HG03280 (cell line): Measurements from ENCODE around the gene DTNBP1.

ENCODE experiments used
- ATAC-seq: cut with Tn5 transposase; IDR thresholded peaks from one replicate; pipeline ENCODE4 v1.9.1; 2021; ENCODE audit warnings: mild to moderate bottlenecking, moderate library complexity; ENCODE audit not compliant: unreplicated experiment

The DTNBP1 gene

DNA sequence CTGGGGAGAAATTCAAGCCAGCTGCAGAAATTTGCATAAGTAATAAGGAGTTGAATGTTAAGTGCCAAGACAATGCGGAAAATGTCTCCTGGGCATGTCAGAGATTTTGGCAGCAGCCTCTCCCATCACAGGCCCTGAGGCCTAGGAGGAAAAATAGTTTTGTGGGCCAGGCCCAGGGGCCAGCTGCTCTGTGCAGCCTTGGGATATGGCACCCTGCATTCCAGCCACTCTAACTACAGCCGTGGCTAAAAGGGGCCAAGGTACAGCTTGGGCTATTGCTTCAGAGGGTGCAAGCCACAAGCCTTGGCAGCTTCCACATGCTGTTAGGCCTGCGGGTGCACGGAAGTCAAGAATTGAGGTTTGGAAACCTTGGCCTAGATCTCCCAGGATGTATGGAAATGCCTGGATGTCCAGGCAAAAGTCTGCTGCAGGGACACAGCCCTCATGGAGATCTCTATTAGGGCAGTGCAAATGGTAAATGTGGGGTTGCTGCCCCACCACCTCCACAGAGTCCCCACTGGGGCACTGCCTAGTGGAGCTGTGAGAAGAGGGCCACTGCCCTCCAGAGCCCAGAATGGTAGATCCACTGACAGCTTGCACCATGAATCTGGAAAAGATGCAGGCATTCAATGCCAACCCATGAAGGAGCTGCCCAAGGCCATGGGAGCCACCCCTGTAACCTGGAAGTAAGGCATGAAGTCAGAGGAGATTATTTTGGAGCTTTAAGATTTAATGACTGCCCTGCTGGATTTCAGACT is 126.5 kb downstream of the DTNBP1 start:
- ATAC-seq, result no peak

DNA sequence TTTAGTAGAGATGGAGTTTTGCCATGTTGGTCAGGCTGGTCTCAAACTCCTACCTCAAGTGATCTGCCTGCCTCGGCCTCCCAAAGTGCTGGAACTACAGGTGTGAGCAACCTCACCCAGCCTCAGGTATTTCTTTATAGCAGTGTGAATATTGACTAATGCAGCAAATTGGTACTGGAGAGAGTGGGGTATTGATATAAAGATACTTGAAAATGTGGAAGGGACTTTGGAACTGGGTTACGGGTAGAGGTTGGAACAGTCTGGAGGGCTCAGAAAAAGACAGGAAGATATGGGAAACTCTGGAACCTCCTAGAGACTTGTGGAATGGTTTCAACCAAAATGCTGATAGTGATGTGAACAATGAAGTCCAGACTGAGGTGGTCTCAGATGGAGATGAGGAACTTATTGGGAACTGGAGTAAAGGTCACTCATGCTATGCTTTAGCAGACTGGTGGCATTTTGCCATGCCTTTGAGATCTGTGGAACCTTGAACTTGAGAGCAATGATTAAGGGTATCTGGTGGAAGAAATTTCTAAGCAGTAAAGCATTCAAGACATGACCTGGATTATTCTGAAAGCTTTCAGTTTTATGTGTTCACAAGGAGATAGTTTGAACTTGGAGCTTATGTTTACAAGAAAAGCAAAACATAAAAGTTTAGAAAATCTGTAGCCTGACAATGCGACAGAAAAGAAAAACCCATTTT is 127.2 kb downstream of the DTNBP1 start:
- ATAC-seq, result no peak

DNA sequence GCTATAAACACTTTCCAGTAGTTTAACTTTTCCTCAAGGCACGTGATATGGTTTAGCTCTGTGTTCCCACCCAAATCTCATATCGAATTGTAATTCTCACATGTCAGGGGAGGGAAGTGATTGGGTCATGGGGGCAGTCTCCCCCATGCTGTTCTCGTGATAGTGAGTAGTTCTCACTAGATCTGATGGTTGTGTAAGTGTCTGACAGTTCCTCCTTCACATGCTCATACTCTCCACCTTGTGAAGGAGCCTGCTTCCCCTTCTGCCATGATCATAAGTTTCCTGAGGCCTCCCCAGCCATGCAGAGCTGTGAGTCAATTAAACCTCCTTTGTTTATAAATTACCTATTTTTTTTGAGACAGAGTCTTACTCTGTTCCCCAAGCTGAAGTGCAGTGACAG is 127.9 kb downstream of the DTNBP1 start:
- no peak for ATAC-seq

DNA sequence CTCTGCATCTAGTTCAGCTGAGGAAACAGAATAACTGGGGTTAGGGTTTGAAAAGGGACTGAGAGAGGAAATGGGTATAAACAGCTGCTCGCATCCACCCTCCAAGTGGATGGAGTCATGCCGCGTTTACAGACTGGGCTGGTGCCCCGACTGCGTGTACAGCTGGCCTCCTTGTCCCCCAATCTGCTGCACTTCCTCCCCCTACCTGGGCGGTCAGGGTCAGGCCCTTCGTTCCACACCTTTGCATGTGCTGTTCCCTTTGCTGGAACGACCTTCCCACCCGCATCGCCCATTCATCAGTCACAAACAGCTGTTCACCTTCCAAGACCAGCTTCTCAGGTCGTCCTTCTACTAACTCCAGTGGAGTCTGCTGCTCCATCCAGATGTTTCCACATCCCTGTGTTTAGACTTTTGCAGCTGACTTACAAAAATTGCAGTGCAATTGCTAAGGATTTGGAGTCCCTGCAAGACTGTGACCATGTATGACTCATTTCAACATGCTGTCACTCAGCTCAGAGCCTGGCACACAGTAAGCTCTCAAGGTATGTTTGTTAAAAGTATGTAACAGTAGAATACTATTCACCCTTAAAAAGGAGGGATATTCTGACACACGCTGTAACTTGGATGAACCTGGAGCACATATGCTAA is 129.3 kb downstream of the DTNBP1 start:
- no peak for ATAC-seq

DNA sequence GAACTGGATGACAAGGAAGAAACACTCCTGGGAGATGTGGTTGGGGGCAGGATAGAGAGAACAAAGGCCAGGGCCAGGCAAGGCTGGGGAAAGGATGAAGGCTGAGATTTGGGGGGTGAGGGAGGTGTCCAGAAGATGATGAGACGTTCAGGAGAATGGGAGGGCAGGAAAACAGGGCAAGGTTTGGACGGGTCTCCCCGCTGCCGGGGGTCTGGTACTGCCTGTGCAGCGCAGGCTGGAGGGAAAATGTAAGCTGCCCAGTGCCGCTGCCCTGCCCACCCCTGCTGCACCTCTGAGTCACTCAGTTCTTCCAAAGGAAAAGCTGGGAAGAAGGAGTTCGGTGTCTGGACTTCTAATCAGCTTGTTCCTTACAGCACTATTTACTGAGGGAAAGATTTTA is 130.9 kb downstream of the DTNBP1 start:
- ATAC-seq, result no peak

DNA sequence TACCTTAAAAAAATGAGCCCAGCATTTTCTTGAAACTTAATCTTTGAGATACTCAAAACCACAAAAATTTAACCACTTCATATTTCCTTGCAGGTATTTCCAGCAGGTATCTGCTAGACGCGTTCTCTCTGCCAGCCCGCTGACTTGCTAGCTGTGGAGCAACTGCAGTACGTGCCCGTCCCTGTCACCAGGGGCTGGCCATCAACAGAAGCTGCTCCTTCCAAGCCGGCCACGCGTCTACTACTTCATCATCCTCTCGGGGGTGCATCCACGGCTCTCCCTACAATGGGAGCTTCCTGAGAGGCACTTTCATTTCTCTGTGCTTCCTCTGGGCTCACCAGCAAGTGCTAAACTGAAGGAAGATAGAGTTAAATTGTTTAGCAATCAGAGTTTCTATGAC is 132.4 kb downstream of the DTNBP1 start:
- ATAC-seq, result no peak

DNA sequence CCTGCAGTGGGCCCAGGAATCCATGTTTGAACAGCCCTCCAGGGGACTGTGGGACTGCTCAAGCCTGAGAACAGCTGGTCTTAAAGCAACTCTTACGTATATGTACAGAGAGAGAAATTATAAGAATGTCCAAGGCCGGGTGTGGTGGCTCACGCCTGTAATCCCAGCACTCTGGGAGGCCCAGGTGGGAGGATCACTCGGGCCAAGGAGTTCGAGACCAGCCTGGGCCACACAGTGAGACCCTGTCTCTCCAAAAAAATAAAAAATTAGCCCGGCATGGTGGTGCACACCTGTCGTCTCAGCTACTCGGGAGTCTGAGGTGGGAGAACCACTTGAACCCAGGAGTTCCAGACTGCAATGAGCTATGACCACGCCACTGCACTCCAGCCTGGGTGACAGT is 134.0 kb downstream of the DTNBP1 start:
- no peak for ATAC-seq

DNA sequence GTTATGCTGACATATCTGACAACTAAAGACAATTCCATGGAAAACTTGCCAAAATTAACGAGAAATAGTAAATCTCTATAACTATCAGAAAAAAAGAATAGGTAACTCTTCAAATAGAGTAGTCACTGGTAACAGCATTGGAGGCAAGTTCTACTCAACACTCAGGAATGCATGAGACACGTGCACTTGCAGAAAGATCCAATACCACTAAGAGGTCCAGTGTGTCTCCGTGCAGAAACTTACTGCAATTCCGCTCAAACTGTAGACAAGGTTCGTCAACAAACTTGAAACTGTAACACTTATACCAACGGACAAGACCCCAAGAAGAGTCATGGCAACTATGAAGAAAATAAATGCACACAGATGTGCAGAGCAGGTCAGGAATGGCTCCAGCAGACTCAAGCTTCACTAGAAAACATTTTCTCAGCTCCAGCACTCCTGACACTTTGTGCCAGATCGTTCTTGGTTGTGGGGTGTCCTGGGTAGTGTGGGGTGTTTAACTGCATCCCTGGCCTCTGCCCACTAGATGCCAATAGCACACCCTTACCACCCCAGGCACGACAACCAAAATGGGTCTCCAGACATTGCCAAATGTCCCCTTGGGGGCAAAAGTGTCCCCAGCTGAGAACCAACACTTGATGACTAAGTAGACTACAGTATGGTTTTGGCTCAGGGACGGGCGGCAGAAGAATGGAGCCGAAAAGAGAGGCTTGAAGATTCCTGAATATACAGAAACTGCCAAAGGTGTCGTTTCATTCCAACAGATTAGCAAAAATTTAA is 134.8 kb downstream of the DTNBP1 start:
- ATAC-seq, result no peak

DNA sequence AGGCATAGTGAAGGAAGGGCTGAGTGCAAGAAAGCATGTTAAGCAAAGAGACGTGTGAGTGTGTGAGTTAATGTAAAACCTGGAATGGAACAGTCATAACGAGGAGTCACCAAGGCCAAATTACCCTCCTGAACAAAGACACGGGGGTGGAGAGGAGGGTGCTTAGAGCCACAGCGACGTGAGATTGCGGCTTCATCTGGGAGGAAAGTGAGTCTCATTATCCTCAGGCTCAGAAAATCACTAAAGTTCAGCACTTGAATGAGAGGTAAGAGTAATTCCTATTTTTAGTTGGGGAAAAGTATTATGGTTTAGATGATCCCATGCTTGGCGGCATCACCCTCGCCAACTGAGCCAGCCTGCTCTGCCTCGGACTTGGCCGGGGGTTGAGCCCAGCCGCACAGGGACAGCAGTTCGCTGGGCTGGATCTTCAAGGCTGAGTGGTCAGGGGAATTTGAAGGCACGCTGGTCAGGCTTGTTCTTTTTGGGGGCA is 136.6 kb downstream of the DTNBP1 start:
- peak; percentile 75 for ATAC-seq

DNA sequence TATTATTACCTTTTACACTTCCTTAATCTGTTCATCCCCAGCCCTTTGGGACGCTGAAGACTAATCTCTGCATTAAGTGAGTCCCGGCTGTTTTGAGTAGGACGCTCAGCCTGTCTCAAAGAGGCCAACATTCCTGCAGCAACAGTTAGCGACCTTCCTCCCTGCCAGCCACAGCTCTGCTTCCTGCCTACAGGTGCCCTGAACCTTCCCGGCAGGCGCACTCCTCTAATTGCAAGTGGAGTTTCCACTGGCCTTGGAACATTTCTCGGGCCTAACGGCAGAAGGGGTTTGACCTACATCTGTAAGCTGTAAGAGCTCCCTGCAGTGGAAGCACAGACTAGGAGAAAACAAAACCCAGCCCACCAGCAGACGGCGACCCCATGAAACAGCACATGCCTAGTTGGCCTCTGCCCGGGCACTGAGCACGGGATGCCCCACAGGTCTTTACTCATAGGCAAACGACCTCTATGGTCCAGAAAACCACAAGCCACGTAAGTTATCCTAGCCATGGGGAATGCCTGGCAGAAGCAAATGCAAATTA is 137.9 kb downstream of the DTNBP1 start:
- ATAC-seq, result no peak

DNA sequence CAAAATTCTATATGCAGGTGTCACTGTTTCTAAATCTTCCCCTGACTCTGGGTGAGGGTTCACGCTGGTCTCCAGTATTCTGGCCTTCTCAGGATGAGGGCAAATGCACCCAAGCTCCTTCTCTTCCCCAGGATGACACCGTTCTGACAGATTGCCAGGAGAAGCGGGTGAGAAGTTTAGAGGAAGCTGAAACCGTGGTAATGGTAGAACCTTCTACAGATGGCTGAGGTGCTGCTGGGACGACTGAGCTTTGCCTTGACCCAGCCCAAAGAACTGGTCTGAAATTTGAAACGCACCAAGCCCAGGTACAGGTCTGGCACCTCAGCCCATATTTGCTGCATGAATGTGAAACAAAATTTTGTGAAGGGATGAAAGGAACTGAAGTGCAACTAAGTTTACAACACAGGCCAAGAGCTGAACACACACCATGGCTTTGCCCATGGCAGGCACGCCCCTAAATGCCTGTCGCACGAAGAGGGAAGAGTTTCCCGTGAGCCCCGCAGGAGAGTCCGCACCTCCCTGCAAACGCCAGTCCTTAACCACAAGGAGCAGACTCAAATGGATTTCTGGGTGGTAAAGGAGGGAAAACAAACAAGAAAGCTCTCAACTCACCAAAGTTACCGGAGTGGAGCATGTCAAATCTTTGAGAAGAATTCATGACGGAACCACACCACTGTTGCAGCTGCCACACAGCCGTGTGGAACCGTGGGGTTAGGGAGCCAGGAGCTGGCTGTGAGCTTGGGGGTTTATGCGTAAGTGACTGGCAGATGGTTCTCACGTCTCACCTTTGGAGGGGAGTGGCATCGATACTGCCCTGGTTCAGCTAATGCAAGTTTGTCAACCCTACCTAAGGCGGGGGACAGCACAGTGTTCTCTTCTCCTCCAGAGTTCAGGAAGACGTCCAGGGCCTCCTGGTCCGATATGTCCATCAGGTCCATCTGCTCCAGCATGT is 138.9 kb downstream of the DTNBP1 start:
- ATAC-seq, result no peak

DNA sequence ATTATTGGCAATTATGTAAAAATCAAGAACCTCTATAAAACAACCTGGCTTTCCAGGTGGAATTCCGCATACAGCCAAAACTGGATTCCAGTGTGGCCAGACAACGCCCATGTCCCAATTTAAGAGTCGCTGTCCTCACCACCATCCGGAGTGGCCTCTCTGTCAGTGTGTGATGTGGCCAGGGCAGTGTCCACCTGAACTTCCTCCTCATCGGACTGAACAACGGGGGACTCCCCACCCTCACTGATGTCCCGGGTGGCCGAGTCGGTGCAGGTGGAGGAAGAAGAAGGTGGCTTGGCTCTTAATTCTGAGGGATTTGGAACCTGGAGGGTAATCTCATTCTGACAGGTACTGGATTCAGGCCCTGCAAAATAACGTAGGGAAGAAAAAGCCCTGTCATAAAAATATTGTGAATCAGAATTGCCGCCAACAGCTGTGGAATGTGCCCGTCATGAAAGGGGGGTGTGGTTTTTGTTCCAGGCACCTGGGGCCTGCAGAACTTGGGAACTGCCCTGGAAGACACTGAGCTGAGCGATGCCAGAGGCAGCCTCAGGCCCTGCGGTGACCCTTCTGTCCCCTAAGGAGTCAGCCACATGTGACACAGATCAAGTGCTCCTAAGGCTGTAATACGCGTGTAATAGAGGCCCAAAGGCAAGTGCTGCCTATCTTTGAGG is 139.8 kb downstream of the DTNBP1 start:
- ATAC-seq, result no peak

DNA sequence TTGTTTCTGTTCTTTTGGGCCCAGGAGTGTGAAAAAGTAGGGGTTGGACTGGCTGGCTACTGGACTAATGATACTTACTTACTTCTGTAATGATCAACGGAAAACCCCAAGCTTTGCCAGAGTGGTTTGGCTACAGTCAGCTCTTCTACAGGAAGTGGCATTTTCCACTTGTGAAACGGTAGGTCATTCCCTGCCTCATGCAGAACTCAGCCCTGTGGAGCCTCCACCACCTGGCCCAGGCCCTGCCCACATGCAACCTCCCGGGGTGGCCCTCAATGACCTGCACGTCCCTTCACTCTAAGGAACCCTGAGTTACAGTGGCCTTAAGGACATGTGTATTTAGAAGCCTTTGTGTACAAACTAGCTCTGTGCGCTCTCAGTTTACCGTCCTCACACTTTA is 140.4 kb downstream of the DTNBP1 start:
- ATAC-seq, result no peak

DNA sequence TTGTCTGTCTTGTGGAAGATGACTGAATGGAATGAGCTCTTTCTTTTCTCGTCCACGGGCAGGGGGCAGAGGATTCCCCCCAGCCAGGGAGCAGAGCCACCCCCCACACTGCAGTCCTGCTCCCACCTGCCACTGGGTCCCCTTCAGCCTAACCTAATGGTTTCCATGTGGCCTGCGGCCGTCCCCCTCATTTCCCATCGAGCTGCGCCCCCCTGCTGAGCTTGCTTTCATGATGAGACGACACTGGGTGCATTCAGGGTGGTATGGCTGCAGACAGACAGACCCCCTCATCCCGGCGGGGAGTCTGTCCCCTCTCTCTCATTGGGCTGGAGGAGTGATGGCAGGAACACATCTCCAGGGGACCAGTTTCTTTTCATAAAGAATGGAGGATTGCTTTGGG is 140.8 kb downstream of the DTNBP1 start:
- no peak for ATAC-seq

DNA sequence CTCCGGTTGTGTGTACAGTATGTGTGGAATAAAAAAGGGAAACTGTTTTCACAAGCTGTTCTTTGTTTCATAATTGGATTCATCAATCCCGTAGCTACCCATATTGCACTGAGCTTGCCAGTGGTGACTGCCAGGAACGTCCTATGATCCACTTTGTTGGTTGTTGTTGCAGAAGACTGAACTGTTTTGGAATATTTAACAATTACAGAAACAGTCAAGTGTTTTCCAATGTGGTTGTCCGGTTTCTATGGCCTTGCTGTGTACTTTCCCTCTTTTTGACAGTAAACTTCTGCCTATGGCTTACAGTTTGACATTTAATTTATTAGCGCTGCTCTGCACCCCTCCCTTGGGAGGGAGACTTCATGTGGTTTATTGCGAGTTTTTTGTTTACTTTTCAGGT is 141.2 kb downstream of the DTNBP1 start:
- ATAC-seq, result no peak

DNA sequence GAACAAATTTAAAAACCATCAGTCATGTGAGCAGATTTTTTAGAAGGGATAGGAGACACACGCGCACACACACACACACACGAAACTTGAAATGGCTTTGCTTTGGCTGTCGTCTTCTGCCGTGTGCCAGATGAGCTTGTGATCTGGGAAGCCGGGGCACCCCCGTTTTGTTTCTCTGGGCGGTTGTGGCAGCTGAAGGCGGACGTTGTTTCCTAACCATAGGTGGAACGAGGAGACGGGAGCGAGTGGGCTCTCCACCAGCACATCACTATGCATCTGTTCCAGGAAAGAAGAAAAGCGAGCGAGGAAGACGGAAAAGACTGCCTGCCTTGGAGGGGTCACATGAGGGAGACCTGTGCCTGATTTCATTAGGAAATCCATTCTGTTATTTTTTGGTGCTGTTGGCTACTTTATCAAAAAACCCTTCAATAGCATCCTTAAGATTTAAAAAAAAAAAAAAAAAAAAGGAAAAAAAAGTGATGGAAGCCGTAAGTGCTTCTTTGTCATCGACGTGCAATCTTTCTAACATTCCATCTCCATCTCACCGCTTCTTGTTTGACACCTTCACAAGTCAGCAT is 142.1 kb downstream of the DTNBP1 start:
- ATAC-seq, result no peak

DNA sequence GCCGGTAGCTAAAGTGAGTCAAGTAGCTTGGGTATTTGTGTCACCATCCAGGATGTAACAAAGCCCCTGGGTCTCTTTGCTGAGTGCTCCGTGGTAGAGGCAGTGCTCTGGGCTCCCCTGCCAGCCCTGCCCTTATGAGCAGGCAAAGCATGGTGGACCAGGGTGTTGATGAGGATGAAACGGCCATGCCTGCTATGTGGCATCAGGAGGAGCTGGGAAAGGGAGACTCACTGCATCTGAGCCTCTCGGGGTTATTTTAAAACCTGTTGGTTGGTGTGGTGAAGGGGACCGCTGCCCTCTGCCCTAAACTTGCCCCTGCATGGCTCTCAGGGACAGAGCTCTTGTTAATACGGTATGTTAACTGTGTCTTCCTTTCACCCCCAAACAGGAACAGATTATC is 143.1 kb downstream of the DTNBP1 start:
- no peak for ATAC-seq

DNA sequence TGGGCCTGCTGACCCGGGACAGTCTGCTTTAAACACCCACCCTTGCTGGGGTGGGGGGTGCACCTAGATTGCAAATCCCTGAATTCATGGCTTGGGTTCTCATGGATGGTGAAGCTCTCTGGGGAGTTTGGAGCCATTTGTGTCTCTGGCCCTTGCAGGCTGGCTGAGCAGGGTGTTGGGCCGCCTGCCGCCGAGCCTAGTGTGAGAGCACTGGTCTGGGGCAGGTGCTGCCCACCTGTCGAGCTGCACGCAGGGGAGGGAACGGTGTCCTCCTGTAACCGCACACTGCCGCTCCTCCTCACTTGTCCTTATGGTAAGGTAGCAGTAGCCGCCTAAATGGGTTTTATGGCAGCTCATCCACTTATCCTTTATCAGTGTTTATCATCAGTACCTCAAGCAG is 143.9 kb downstream of the DTNBP1 start:
- no peak for ATAC-seq

DNA sequence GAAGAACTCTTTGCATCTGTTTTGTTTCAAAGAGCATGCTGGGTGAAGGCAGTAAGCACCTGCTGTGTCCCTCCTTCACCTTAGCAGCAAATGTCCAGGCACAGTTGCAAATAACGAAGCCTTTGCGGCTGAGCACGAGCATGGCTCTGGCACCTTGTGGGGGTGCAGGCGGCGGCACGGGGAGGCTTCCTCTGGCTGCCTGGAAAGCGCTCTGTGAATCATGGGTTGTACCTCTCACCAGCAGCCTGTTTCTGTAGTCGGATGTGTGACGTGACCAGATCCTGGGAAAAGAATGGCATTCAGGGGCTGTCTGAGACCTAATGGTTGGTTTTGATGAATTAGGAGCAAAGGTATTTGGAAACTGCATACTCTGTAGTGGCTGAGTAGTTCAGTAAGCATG is 144.8 kb downstream of the DTNBP1 start:
- ATAC-seq, result no peak
